Activated naive CD4-positive, alpha-beta T cell (primary cell): ENCODE data around the gene OSBPL9.
"Not testable (repeated sequence)": the region's sequence is repeated elsewhere in the genome, so short reads cannot be mapped to it uniquely, and the experiment has no call there.

Experiments
- DNase-seq, 4 experiments: peaks; one replicate each; lab custom pipeline; 2025; lab: John Stamatoyannopoulos, UW

The OSBPL9 gene

DNA sequence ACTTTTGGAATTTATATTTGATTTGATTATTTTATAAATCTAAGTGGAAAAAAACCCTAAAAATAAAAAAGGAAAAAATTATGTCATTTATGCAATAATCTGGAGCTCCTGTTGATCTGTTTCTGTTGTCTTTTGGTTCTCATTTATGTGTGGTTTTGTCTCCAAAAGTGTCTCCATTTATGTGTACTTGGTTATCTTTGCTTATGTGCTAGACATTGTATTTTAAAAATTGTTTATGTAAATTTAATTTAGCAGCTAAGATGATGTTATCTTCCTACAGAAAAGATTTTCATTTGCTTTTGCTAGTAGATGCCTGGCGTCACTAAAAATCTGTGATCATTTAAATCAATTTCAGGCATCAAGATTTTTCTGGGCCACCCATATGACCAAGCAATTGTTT, 95.7 kb downstream of the OSBPL9 start:
- DNase-seq = no peak

DNA sequence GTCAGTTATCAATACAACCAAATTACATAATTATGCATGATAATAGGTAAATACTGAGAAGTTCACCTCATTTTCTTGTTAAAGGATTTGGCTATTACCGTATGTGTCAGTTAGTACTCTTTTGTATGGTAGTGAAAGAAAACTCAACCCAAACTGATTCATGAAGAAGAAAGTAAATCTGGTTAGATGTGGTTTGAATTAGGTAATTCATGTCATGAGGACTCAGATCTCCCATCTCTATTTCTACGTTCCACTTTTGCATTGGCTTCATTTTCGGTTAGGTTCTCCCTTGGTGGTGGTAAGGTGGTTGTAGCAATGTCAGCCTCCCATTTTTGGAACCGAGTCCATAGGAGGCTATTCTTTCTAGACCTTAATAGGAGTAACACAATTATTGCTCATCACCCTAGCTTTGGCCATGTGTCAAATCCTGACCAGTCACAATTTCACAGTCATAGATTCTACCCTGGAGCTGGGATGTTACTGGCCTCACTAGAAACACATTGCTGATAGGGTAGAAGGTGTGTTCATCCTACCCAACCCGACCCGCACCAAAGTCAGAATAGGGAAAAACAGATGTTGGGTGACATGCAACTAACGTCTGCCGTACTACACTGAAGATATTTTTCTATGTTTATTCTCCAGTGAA, 97.6 kb downstream of the OSBPL9 start:
- no peak for DNase-seq

DNA sequence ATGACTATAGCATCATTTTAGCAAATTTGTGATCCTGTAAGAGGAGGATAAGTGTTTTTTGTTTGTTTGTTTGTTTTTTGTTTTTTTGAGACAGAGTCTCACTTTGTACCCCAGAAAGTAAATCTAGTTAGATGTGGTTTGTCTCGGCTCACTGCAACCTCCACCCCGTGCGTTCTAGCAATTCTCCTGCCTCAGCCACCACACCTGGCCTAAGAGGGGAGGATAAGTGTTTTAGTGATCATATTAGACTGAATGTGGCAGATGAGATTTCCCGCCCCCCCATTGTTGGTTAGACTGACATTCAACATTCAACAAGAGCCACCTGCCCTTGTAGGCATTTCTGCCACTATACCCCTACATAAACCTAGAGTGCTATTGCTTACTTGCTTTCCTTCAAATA, 98.5 kb downstream of the OSBPL9 start:
- DNase-seq = no peak

DNA sequence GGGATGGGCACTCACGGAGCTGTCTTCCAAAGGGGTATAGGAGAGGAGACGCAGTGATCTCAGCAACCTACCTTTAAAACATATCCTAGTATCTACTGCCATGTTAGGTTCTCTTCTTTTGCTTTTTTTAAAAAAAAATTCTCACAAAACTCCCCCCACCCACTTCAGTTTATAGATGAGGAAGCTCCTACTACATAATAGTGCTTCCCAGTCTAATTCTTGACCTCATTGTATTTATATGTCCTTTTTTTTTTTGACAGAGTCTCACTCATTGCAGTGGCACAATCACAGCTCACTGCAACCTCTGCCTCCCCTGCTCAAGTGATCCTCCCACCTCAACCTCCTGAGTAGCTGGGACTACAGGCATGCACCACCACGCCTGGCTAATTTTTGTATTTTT, 99.9 kb downstream of the OSBPL9 start:
- no peak for DNase-seq

DNA sequence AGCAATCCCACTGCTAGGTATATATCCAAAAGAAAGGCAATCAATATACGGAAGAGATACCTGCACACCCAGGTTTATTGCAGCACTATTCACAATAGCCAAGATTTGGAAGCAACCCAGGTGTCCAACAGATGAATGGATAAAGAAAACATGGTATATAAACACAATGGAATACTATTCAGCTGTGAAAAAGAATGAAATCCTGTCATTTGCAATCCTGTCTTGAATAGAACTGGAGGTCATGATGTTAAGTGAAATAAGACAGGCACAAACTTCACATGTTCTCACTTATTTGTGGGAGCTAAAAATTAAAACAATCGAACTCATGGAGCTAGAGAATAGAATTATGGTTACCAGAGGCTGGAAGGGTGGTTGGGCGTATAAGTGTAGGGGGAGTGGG, 101.0 kb downstream of the OSBPL9 start:
- DNase-seq = no peak

DNA sequence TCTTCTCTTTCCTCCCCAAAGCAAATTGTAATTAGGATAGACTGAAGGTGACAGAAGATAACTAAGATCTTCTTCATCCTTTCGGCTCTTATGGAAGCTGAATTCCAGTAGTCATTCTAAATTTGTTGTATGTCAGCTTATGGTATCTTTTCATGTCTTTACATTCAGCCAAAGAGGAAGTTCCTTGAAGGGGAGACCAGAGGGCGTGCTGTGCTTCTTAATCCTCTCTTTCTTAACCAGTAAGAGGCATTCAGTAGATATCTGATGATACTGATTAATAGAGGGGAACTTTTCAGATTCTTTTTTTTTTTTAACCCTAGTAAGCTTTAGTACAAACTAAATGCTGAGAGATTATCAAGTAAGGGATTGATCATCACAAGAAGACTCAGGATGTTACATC, 102.3 kb downstream of the OSBPL9 start:
- DNase-seq = no peak

DNA sequence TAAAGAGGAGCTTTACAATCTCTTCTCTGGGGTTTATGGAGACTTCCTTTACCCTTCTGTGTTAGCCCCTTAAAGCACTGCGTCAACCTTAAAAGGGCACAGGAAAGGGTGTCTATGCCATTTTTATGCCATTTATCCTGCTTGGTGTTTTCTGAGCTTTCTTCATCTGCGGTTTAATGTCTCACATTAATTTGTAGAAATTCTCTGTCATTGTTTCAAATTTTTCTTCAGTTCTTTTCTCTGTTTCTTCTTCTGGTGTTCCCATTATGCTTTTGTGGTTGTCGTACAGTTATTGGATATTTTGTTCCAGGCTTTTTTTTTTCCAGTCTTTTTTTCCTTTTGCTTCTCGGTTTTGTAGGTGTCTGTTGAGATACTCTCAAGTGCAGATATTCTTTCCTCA, 107.9 kb downstream of the OSBPL9 start:
- DNase-seq = no peak

DNA sequence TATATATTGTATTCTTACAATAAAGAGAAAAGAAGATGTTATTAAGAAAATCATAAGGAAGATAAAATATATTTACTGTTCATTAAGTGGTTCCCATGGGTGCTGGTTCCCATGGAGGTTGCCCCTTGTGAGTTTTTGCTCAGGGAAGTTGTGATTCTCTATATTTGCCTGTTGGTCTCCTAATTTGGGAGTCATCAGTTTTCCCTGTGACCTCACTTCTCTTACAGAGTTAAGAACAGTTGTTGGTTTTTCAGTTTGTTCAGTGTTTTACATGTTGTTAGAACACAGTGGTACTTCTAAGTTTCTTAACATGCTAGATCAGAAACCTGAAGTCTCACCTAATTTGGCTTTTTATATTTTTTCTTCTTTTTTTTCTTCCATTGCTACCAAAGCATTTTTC, 109.2 kb downstream of the OSBPL9 start:
- DNase-seq = no peak

DNA sequence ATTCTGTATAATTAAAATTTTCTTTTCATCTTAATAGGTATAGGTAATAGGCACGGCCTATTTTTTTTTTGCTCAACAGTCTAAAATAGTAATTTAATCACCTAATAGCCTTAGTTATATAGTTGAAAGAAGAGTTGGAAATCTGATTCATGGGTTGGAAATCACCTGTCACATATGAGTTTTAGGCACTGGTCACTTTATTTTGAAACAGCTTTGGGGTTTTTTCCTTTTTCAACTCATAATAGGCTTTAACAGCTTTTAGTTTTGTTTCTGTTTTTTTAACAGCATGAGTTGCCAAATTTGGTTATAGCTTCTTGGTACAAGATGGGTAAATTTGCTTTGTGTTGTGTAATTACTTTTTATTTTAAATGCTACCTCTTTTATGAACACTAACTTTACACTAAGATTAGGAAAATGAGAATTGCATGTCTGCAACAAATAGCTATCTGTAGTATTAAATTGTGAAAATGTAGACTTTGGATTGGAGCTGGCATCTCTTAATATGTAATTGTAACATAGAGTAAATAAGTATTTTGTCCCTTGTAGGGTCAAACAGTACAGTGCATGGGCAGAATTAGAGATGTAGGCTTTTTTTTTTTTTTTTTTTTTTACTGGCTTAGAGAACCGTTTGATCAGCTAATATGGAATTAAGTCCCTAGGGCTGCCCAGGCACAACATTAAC, 109.8 kb downstream of the OSBPL9 start:
- no peak for DNase-seq

DNA sequence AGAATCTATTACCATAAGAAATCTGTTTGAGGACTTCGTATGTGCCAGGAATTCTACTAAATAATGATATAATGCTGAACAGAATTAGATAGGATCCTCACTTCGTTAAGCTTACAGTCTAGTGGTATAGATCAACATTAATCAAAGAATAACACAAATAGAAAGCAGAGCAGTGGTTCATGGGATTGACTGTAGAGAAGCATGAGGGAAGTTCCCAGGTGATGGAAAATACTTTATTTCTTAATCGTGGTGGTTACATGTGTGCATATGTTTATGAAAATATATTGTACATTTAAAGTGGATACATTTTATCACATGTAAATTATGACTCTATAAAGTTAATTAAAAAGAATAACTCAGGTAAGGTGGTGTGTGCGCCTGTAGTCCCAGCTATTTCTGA, 110.5 kb downstream of the OSBPL9 start:
- no peak for DNase-seq

DNA sequence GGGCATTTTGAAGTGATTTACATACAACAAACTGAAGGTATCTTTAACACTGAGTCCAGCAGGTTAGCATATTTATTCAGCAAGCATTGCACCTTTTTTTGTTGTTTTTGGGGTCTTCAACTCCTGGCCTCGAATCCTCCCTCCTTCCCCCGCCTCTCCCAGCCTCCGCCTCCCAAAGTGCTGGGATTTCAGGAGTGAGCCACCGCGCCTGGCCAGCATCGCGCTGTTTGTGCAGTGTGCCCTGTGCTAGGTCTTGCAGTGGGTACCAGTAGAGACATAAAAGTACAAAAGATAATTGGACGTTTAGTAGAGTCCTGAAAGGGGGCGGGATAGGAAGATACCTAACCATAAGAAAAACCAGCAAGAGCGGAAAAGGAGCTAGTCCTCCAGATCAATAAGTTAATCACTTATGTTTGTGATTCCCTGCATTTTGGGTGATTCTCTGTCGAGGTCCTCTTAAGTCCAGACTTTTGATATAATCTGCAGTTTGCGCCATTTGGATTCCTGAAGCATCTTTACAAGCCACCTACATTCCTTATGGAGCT, 111.8 kb downstream of the OSBPL9 start:
- no peak for DNase-seq

DNA sequence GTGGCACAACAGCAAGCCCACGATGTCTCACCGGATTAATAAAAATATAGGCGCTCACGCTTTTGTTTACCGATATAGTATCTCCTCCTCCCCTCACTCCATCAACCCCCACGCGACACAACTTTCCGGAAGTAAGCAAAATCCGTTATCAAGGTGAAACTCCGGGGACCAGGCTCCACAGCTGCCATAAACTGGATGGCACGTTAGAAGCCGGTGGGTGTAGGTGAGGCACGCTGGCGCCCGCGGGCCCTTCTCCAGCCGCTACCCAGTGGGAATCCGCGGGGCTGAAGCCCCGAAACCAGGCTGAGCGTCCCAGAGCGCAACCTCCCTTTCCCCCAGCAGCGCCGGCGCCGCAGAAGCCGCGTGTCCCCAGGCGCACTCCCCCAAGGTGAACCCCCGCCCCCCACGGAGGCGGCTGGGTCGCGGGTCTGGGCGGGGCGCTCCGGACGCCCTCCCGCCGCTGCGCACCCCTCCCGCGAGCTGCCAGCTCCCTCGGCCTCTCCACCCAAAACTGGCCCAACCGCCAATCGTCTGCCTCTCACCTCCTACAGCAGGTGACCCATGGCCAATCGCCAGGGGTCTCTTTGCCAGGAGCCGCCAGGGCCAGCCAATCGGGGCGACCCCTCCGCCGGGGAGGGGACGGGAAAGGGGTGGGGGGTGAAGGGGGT, 112.4 kb downstream of the OSBPL9 start:
- peak; percentile 70 to 85 (median 77) for DNase-seq

DNA sequence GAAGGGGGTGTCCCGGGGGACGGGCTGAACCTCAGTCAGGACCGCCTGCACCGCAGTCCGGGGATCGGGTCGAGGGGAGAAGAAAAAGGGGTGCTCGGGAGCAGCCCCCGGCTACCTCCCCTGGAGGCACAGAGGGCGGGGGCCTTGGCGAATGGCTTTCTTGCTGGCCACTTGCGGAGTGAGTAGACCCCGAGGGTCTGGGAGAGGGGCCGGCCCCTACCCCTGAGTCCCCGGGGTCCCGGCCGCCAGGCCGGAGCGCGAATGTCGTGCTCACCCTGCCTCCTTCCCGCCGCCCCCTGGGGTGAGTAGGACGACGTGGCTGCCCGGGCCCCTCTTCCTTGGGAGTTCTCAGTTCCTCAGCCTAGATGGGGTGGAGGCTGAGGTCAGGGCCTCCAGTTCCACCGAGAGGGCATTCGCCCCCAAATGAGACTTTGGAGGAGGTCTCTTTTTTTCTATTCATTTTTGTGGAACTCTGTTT, 113.0 kb downstream of the OSBPL9 start:
- DNase-seq = no peak

DNA sequence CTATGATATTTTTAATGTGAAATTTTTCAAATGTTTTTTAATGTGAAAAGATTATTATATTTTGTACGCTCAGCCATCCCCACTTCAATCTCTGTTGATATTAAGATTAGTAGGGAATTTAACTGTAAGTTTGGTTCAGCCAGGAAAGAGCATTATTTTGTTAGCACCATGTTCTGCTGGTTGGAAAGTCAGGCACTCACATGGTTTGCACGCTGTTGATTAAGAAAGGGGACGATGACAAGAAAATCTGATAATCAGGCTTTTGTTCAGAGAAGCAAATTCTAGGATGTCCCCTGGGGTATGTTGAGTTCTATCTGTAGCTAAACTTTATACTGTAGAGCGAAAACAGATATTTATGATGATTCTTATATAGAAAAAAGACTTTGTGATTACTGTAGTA, 115.1 kb downstream of the OSBPL9 start:
- no peak for DNase-seq

DNA sequence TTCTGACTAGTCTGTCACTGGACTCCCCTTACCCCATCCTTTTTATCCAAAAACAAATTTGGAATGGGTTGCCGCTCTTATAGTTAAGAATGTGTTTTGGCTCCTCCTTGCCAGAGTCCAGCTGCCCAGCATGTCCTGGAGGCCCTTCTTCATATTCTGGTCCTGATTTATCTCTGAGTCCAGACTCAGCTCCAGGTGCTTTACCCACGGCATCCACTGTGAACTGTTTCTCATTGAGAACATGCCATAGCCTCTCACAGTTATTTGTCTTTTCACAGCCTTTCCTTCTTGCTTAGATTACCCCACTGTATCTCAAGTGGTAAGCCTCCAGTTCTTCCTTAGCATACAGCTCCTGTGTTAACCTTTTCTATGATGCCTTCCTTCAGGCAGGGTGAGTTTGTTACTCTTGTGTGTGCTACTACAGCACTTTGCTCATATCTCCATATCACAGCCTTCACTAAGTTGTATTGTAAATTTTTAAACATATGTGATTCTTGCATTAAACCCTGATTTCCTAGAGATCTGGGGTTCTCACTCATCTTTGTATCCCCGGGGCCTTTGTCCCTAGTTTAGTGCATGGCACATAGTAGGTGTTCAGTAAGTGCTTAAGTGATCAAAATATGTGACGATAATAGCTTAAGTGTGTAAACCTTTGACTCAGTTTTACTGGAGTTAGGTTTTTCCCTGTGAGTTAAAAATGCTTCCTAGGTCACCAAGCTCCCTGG, 116.0 kb downstream of the OSBPL9 start:
- no peak for DNase-seq

DNA sequence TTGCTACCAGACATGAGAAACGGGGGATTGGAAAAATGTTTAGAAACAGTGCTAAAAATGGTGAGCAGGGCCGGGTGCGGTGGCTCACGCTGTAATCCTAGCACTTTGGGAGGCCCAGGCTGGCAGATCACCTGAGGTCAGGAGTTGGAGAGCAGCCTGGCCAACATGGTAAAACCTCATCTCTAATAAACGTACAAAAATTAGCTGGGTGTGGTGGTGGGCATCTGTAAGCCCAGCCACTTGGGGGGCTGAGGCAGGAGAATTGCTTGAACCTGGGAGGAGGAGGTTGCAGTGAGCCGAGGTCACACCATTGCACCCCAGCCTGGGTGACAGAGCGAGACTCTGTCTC, 116.5 kb downstream of the OSBPL9 start:
- not testable (repeated sequence) for DNase-seq

DNA sequence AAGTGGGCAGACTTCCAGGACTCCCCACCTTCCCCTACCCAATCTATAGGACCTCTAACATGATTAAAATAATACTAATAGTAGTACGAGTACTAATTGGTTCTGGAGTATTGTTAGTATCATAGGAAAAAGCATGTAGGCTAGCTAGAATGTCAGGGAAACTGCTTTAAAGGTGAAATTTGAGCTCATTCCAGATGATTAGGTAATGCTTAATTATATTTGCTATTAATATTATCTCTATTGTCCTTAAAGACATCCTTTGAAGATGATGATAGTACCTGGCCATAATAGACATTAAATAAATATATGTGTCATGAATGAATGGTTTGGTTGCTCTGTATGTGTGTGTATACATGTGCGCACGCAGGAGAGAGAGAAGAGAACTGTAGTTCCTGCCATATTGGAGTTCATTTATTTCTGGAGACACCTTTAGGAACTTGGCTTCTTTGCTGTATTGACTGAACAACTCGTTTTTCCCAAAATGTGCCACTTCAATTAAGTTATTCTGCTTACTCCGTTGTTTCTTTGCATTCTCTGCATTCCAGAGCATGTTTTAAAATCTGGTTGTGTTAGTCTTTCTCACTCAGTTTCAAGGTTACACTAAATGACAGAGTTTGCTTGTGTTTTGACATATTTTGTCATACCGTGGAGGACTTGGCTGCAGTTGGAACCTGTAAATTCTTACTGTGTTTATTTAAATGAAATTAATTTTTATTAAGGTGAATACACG, 117.1 kb downstream of the OSBPL9 start:
- DNase-seq = no peak

DNA sequence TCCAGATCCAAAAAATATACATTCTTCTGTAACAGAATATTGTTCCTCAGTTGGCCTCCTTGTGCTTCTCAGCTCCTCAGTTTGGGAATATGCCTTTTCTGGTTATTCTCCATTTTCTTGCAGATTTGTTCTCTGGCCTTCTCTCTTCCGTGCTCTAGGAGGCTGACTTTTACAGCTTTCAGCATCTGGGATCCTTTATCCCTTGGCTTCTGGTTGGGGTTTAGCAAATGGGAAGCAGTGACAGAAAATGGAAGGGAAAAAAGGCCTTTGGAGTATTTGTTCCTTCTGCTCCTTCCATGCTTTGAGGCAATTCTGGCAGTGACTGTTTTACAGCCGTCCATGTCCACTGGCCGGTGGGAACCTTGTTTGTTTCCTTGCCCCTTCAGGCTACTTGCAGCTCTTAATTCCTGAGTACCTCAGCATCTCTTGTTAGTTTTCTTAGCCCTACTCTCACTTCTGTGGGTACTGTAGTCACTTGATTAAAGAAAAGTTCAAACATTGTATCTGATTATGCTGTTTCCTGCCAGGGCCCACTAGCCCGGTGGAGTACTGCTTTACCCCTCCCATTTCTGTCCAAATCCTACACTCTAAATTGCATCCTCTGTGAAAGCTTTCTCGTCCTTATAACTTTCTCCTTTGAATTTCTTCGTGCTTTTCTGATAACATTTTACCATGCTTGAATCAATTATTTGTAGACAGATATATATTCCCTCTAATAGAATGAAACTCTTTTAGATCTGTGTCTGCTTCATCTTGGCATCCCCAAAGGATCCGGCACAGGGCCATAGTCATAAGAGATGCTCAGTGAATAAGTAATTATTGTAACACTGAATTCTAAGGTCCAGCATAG, 118.2 kb downstream of the OSBPL9 start:
- no peak for DNase-seq

DNA sequence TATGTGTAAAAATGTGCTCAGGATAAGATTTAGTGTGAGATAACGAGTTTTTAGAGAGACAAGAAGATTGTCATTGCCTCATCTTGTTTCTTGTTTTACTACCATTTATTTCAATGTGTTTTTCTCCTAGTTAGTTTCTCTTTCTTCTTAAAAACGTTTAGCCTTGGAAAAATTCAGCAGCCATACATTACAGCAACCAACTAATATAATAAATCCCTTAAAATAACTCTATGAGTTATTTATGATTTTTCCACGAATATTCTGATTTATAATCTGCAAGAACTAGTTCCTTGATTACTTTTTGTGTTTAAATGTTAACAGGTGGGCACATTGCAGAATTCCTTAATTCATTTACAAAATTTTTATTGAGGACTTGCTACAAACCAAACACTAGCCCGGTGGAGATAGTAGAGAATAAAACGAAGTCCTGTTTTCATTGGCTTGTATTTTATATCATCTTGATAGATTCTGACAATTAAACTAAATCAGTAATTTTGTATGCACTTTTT, 118.9 kb downstream of the OSBPL9 start:
- no peak for DNase-seq

DNA sequence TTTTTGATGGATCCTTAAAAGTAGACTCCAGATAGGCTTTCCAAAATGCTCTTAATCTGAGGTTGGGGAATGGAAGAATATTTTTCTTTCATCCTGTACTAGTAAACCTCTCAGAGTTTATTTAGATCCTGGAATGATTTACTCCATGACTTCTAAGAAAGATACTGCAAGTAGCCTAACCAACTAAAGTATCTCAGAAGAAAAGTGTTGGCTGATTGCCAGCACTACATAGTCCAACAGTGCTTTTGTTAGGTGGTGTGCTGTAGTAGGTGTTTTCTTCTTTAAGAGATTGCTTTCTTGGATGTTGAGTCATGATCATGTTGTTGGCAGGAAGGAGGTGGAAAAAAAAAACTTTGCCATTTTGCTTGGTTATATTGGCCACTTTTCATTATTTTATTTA, 119.8 kb downstream of the OSBPL9 start:
- DNase-seq = no peak

DNA sequence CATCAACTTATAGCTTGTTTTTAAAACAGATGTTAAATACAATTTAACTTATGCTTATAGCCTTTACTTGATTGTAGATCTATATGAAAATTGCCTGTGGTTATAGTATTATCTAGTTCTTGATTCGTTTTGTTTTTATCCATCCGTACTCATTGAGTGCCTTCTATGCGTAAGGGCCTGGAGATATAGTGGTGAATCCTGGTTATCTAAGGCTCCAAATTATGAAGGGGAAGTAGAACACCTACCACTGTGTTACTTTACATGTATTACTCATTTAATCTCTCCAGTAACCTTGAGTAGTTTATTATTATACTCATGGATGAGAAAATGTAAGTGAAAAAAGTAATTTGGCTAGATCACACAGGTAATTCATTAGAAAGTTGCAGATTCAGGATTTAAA, 121.8 kb downstream of the OSBPL9 start:
- no peak for DNase-seq
